ENCODE measurements around the gene CFAP299. TPM values are rescaled to one million over a fixed set of nuclear protein-coding genes. Genes with fewer than 3 reads are reported as not detected.

CFAP299 gene
- total and polyA plus RNA-seq, 2 of the 8 experiments (the other 6 are each of a cell fraction or from before 2014, with no cell fraction given): not detected

DNA sequence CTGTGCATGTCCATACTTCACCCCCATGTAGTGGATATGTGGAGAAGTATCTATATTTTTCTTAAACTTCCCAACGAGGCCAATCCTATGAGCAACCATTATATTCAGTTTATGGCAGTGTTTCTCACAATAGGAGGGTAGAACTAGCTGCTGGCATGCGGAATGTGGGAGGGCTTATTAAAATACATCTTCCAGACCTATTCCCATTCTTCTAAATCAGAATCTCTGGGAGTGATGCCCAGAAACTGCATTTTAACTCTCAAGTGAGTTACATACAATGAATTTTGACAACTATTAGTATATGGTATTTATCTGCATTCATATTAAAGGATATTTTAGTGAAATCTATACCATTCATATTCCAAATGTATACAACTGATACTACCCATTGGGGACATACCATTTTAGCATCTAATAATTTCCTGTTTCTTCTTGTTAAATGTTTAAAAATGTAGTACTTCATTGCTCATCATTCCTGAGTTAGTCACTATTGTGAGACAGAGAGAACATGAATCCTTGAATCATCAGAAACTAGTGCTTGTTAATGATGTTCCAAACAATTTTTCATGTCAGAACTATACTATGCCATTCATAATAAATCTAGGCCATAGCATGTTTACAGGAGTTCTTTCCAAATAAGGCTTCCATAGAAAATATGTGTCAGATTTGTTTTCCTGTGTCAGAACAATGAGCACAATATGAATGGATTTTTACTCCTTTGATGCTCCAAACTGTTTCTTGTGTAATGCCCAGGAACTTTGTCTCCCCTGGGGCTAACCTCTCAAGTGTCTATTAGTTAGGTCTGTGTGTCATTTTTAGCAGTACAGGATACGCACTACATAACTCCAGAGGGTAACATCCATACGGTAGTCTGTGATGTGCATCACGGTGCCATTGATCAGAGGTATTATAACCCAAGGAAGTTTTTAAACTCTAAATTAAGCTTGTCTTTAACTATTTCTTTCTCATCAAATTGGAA lies 496.1 kb downstream of the CFAP299 start:
- Histone ChIP-seq H3K79me2 (ENCODE audit: control insufficient read depth in 1 of 2, insufficient read depth in 2 of 2, low read length in 2 of 2) (no peaks in the 10 kb centered on the region), H3K9ac (replicated peaks in 1 of 4; ENCODE audit: extremely low read depth in 1 of 4, low read depth in 3 of 4, low read length in 3 of 4) (no peak overlapping the region), H4K91ac (replicated peaks; ENCODE audit: insufficient read length, low read length) (no peak overlapping the region), H3K27me3 (replicated peaks in 1 of 4; ENCODE audit: control insufficient read depth in 3 of 4, extremely low read depth in 1 of 4, insufficient read depth in 3 of 4, low read length in 3 of 4) (no peaks in the 10 kb centered on the region), H3K27ac (ENCODE audit: low read depth, low read length) (no peak overlapping the region), H2BK120ac (replicated peaks; ENCODE audit: low read depth, low read length) (no peak overlapping the region), H3K56ac (replicated peaks; ENCODE audit: insufficient read length, low read depth, low read length) (no peak overlapping the region), H3K4ac (replicated peaks; ENCODE audit: insufficient read length, low read depth, low read length) (no peak overlapping the region), H3K79me1 (ENCODE audit: low read depth, low read length) (no peaks in the 10 kb centered on the region), H3K4me2 (ENCODE audit: insufficient read depth in 1 of 2, low read depth in 2 of 2, low read length in 2 of 2) (no peak overlapping the region), H4K20me1 (replicated peaks in 1 of 2; ENCODE audit: control insufficient read depth in 1 of 2, insufficient read depth in 2 of 2, low read length in 2 of 2) (no peaks in the 10 kb centered on the region), H4K5ac (ENCODE audit: insufficient read length, low read depth, low read length) (no peak overlapping the region), H3K18ac (ENCODE audit: extremely low read depth, low read length) (no peak overlapping the region), H3K4me1 (replicated peaks in 1 of 4; ENCODE audit: control insufficient read depth in 3 of 4, insufficient read depth in 4 of 4, low read length in 3 of 4) (no peaks in the 10 kb centered on the region), H3K23ac (ENCODE audit: insufficient read length) (no peak overlapping the region), H3K4me3 (ENCODE audit: extremely low read depth in 1 of 4, insufficient read depth in 2 of 4, low read depth in 3 of 4, low read length in 4 of 4) (no peak overlapping the region), H3K9me3 (ENCODE audit: insufficient read depth in 2 of 2, low read depth in 1 of 2, low read length in 1 of 2) (no peaks in the 10 kb centered on the region), H2BK5ac (ENCODE audit: low read depth, low read length) (no peak overlapping the region), H2BK15ac (ENCODE audit: low read length) (no peak overlapping the region), H2AK5ac (ENCODE audit: low read depth, low read length) (no peak overlapping the region), H2BK12ac (ENCODE audit: low read depth, low read length) (no peak overlapping the region), H2BK20ac (ENCODE audit: low read length) (no peak overlapping the region), H3K23me2 (ENCODE audit: low read depth, low read length) (no peaks in the 10 kb centered on the region), H3K14ac (ENCODE audit: insufficient read length) (no peak overlapping the region), H3K36me3 (ENCODE audit: control insufficient read depth in 2 of 4, insufficient read depth in 4 of 4, low read length in 3 of 4) (no peaks in the 10 kb centered on the region), H4K8ac (ENCODE audit: extremely low read depth, insufficient read depth, low read length) (no peak overlapping the region), H2AFZ (ENCODE audit: low read length) (no peak overlapping the region)
- POLR2A ChIA-PET (ENCODE audit: partially characterized antibody): no interaction called here
- 91% methylated on average over 5 of the region's 5 CpGs; no CpG with 5 or more reads in 1 of the 2 experiments for WGBS, 2 experiments (ENCODE audit: extremely low coverage in 1 of 2, insufficient coverage in 1 of 2, insufficient read length in 1 of 2, insufficient replicate concordance in 2 of 2, low coverage in 1 of 2, low lambda C conversion rate in 2 of 2, missing lambda C conversion rate in 1 of 2)
- CTCF ChIA-PET (ENCODE audit: partially characterized antibody): interaction anchor here (0.9 kb wide), 1 partner anchor 18 kb away, joined by 3 read pairs; no protein-coding TSS in a partner anchor
- FAIRE-seq (no peak), DNase-seq (ENCODE audit: low read depth in 1 of 2, low spot score in 2 of 2) (no peak)
- TF ChIP-seq CHD2 (IDR thresholded peaks at IDR 0.05; ENCODE audit: low read length) (no peak), SP1 (IDR thresholded peaks at IDR 0.05; ENCODE audit: low read depth, low read length) (no peak), NRF1 (IDR thresholded peaks at IDR 0.05; ENCODE audit: low read depth, low read length) (no peak), SAP30 (IDR thresholded peaks at IDR 0.05; ENCODE audit: insufficient read depth, insufficient replicate concordance, low read length) (no peak), SP2 (IDR thresholded peaks at IDR 0.05; ENCODE audit: low read length) (no peak), CREB1 (IDR thresholded peaks at IDR 0.05) (no peak), ASH2L (IDR thresholded peaks at IDR 0.05; ENCODE audit: low read length) (no peak), BACH1 (IDR thresholded peaks at IDR 0.05; ENCODE audit: low read length) (no peak), KDM5A (IDR thresholded peaks at IDR 0.05; ENCODE audit: low read length) (no peak), JUND (IDR thresholded peaks at IDR 0.05; ENCODE audit: low read length) (no peak), HDAC6 (IDR thresholded peaks at IDR 0.05; ENCODE audit: low read depth, low read length) (no peak), NANOG (IDR thresholded peaks at IDR 0.05; ENCODE audit: insufficient read depth, low read depth, low read length, poor library complexity, severe bottlenecking) (no peak), TEAD4 (IDR thresholded peaks at IDR 0.05; ENCODE audit: low read depth, low read length) (no peak), FOSL1 (IDR thresholded peaks at IDR 0.05; ENCODE audit: insufficient read depth, low read depth, low read length) (no peak)
